GM12891 (cell line): ENCODE data around the gene NRXN3.

ENCODE experiments used
- POLR2A ChIP-seq: IDR thresholded peaks from 2 replicates; pipeline ENCODE4 v1.6.1; 2011; ENCODE audit warnings: low read depth, low read length, control low read depth
- POLR2AphosphoS5 ChIP-seq: IDR thresholded peaks from 2 replicates; pipeline ENCODE4 v1.6.1; 2011; ENCODE audit warnings: low read depth, low read length, control low read depth
- SPI1 ChIP-seq: IDR thresholded peaks from 2 replicates; pipeline ENCODE4 v1.6.1; 2011; ENCODE audit warnings: low read depth, low read length, control low read depth
- TAF1 ChIP-seq: IDR thresholded peaks from 2 replicates; pipeline ENCODE4 v1.6.1; 2011; ENCODE audit warnings: low read depth, low read length, control low read depth

DNA sequence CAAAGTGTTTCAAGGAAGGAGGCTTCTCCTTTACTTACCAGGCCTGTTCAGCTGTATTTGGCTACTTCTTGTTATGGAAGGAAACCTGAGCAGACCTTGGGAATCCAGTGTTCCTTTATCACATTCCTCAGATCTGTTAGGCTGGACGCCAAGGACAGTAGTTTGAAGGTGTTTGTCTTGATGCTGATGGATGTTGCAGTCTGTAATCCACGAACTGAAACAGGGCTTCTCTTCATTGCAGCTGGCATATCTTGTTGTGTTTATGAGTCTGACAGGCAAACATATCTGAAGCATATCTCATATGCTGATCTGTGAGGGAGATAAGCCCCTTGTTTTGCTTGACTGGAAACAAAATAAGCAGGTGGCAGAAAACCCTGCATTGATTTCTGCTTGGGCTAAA, 904.3 kb downstream of the NRXN3 start:
- TF ChIP-seq POLR2A (no peak), POLR2AphosphoS5 (no peak), TAF1 (no peak), SPI1 (no peak)
